Neuron (in vitro differentiated cells): ENCODE data around the gene SLC10A7.
A peak's percentile ranks its signal among the peaks of the same experiment; 100 is the strongest.

ENCODE experiments used
- H2AFZ ChIP-seq: one replicate; pipeline ENCODE4 v1.6.1; 2013; ENCODE audit warnings: low read depth, mild to moderate bottlenecking, inconsistent platforms, low read length, moderate library complexity
- H3K27me3 ChIP-seq: one replicate; pipeline ENCODE4 v1.6.1; 2013; ENCODE audit warnings: low read length; ENCODE audit not compliant: insufficient read depth
- H3K36me3 ChIP-seq: one replicate; pipeline ENCODE4 v1.6.1; 2013; ENCODE audit warnings: low read length; ENCODE audit not compliant: insufficient read depth
- H3K4me1 ChIP-seq: one replicate; pipeline ENCODE4 v1.6.1; 2013; ENCODE audit warnings: low read length; ENCODE audit not compliant: insufficient read depth
- H3K4me3 ChIP-seq: 2 replicates; pipeline ENCODE4 v1.5.1; 2013; ENCODE audit warnings: mild to moderate bottlenecking, low read length, moderate library complexity
- H3K9me3 ChIP-seq: one replicate; pipeline ENCODE4 v1.6.1; 2013; ENCODE audit warnings: low read length

SLC10A7 gene, protein sequence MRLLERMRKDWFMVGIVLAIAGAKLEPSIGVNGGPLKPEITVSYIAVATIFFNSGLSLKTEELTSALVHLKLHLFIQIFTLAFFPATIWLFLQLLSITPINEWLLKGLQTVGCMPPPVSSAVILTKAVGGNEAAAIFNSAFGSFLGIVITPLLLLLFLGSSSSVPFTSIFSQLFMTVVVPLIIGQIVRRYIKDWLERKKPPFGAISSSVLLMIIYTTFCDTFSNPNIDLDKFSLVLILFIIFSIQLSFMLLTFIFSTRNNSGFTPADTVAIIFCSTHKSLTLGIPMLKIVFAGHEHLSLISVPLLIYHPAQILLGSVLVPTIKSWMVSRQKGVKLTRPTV

DNA sequence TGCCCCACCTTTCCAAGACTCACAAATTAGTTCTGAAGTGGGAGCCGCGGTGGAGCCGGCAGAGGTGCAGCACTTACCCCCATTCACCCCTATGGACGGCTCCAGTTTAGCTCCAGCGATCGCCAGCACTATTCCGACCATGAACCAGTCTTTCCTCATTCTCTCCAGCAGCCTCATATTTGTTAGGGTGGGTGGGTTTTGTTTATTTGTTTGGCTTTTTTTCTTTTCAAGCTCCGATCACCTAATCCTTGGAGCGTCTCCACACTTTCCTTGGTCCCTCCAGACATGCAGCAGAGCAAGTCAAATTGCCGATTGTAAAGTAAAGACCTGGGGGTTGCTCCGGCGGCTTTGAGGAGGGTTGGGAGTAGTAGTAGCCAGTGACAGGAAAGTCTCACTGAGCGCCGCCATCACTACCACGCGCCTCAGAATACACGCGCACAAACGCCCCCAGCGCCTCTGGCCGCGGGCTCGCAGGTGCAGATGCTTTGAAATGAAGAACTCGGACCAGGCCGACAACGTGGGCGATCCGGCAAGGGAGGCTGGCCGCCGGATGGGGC is at the start of gene SLC10A7:
Gene SLC10A7 (minus strand): TSS at position 400 of the 557 bp plus-strand sequence. CDS start 223 bp downstream, at position 177.
- Histone ChIP-seq H3K9me3 (no peaks in the 10 kb centered on the region), H3K36me3 (no peaks in the 10 kb centered on the region), H2AFZ (peak within 1 kb of the TSS; percentile 96), H3K4me1 (peaks cover 10% of the 10 kb centered on the region), H3K27me3 (no peaks in the 10 kb centered on the region), H3K4me3 (peak within 1 kb of the TSS; percentile 62)

- H3K36me3 ChIP-seq, result no peaks in the 10 kb centered on the region
These were observed 45.7 kb upstream of the SLC10A7 start for GRCh38 chr4:146567396-146567795.

DNA sequence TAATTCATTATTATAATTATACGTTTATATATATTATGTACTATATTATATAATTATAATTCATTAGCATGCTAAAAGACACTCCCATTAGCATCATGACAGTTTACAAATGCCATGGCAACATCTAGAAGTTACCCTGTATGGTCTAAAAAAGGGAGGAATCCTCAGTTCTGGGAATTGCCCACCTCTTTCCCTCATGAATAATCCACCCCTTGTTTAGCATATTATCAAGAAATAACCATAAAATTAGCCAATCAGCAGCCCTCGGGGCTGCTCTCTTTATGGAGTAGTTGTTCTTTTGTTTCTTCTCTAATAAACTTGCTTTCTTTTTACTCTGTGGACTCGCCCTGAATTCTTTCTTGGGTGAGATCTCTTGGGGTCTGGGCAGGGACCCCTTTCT is 42.8 kb upstream of the SLC10A7 start:
- Histone ChIP-seq H3K4me1 (no peaks in the 10 kb centered on the region), H3K27me3 (no peaks in the 10 kb centered on the region), H3K4me3 (no peak overlapping the region), H3K36me3 (no peaks in the 10 kb centered on the region), H2AFZ (no peak overlapping the region), H3K9me3 (no peaks in the 10 kb centered on the region)

More at GRCh38 chr4:146567396-146567795, 45.7 kb upstream of the SLC10A7 start:
- Histone ChIP-seq H2AFZ (no peak overlapping the region), H3K4me3 (no peak overlapping the region), H3K9me3 (no peaks in the 10 kb centered on the region), H3K27me3 (no peaks in the 10 kb centered on the region), H3K4me1 (no peaks in the 10 kb centered on the region)

DNA sequence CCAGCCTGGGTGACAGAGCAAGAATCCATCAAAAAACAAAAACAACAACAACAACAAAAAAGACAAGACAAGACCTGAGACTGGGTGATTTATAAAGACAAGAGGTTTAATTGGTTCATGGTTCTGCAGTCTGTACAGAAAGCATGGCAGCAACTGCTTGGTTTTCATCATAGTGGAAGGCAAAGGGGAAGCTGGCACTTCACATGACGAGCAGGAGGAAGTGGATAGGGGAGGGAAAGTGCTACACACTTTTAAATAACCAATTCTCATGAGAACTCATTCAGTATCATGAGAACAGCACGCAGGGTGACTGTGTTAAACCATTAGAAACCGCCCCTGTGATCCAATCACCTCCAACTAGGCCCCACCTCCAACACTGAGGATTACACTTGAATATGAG is 28.4 kb upstream of the SLC10A7 start:
- Histone ChIP-seq H3K4me3 (no peak overlapping the region), H3K4me1 (no peaks in the 10 kb centered on the region), H3K9me3 (no peaks in the 10 kb centered on the region), H2AFZ (no peak overlapping the region), H3K27me3 (peaks cover 3% of the 10 kb centered on the region), H3K36me3 (no peaks in the 10 kb centered on the region)

GRCh38 chr4:146548443-146548842 is 26.7 kb upstream of the SLC10A7 start:
- Histone ChIP-seq H3K36me3 (no peaks in the 10 kb centered on the region), H3K4me1 (no peaks in the 10 kb centered on the region), H3K27me3 (peaks cover 3% of the 10 kb centered on the region), H3K9me3 (peaks cover 3% of the 10 kb centered on the region), H2AFZ (no peak overlapping the region), H3K4me3 (no peak overlapping the region)

- no peak overlapping the region for H3K4me3 ChIP-seq
- no peaks in the 10 kb centered on the region for H3K36me3 ChIP-seq
- H3K4me1 ChIP-seq, result no peaks in the 10 kb centered on the region
- no peak overlapping the region for H2AFZ ChIP-seq
- H3K9me3 ChIP-seq, result peaks cover 3% of the 10 kb centered on the region
- peaks cover 3% of the 10 kb centered on the region for H3K27me3 ChIP-seq
These were observed 23.4 kb upstream of the SLC10A7 start for GRCh38 chr4:146545102-146545501.

- H3K9me3 ChIP-seq, result no peaks in the 10 kb centered on the region
These were observed 12.4 kb upstream of the SLC10A7 start for GRCh38 chr4:146534178-146534577.

GRCh38 chr4:146525754-146526153 is 4.0 kb upstream of the SLC10A7 start:
- H3K9me3 ChIP-seq, result no peaks in the 10 kb centered on the region
- no peak overlapping the region for H3K4me3 ChIP-seq
- no peaks in the 10 kb centered on the region for H3K4me1 ChIP-seq
- no peak overlapping the region for H2AFZ ChIP-seq
- no peaks in the 10 kb centered on the region for H3K36me3 ChIP-seq
- no peaks in the 10 kb centered on the region for H3K27me3 ChIP-seq

More at GRCh38 chr4:146534178-146534577, 12.4 kb upstream of the SLC10A7 start:
- no peaks in the 10 kb centered on the region for H3K27me3 ChIP-seq
- H2AFZ ChIP-seq, result no peak overlapping the region
- no peak overlapping the region for H3K4me3 ChIP-seq
- no peaks in the 10 kb centered on the region for H3K4me1 ChIP-seq
- H3K36me3 ChIP-seq, result no peaks in the 10 kb centered on the region

DNA sequence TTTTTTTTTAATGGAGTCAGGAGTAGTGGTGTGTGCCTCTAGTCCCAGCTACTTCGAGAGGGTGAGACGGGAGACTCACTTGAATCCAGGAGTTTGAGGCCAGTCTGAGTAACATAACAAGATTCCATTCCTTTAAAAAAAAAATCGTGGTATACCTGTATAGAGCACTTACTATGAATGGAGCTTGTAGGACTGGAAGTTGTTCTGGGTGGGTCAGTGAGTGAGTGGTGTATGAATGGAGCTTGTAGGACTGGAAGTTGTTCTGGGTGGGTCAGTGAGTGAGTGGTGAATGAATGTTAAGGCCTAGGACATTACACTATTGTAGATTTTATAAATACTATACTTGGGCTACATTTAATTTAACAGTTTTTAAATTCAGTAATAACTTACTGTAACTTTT is 2.9 kb upstream of the SLC10A7 start:
- peaks cover 10% of the 10 kb centered on the region for H3K4me1 ChIP-seq
- no peaks in the 10 kb centered on the region for H3K27me3 ChIP-seq
- no peak overlapping the region for H2AFZ ChIP-seq
- no peaks in the 10 kb centered on the region for H3K9me3 ChIP-seq
- no peak overlapping the region for H3K4me3 ChIP-seq
- no peaks in the 10 kb centered on the region for H3K36me3 ChIP-seq

DNA sequence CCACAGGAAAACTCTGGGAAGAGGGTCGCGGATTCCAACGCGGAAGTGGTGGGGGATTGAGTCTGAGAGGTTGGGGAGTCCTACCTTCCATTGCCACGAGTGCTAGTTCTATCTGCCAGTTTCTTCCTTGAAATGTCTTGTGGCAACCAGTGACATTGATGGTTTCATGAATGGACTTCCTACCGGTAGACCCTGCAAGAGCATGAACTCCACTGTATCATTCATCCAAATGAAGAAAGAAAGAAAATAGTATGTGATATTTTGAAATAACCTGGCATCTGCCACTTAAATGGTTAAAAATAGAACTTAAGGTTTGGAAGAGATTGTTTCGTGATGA is 1.1 kb upstream of the SLC10A7 start:
- H2AFZ ChIP-seq, result peak overlapping the region; percentile 96
- H3K4me1 ChIP-seq, result peaks cover 10% of the 10 kb centered on the region
- no peaks in the 10 kb centered on the region for H3K36me3 ChIP-seq
- no peaks in the 10 kb centered on the region for H3K27me3 ChIP-seq
- peak overlapping the region; percentile 62 for H3K4me3 ChIP-seq
- H3K9me3 ChIP-seq, result no peaks in the 10 kb centered on the region

- Histone ChIP-seq H2AFZ (peak overlapping the region; percentile 96), H3K27me3 (no peaks in the 10 kb centered on the region), H3K36me3 (no peaks in the 10 kb centered on the region), H3K4me3 (peak overlapping the region; percentile 62), H3K4me1 (peaks cover 10% of the 10 kb centered on the region), H3K9me3 (no peaks in the 10 kb centered on the region)
These were observed 543 bp upstream of the SLC10A7 start for GRCh38 chr4:146522098-146522868.

DNA sequence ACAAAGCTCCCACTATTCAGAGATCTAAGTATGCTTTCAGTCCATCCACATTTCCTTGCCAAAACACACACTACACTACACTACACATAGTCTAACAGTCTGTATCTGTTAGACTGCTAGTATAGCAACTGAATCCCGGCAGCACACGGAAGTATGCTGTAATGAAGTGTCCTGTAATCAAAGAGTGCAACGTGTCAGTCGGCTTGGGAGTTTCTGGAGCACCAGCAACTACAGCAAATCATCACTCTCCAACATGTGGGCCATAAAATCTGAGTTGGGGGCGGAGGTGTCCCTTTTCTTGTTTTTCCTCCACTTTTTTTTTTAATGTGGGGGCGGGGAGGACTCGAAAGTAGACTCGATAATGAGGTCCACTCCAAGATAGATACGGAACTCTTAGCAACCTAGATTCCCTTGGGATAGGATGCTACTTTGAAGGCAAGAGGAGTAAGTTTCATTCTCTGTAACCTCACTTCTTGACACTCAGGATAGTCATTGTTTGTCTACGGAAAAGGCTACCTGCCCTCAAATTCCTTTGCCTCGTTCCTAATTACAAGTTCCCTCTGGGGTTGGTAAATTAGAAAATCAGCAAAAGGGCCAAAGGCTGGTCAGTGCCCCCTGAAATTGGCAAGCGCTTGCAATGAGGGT is 722 bp downstream of the SLC10A7 start:
- Histone ChIP-seq H3K27me3 (no peaks in the 10 kb centered on the region), H3K36me3 (no peaks in the 10 kb centered on the region), H2AFZ (peak overlapping the region; percentile 96), H3K9me3 (no peaks in the 10 kb centered on the region), H3K4me3 (peak overlapping the region; percentile 62), H3K4me1 (peaks cover 10% of the 10 kb centered on the region)
